GM19351 (cell line): Measurements from ENCODE around the gene PCBD2.
"Not testable (repeated sequence)": the region's sequence is repeated elsewhere in the genome, so short reads cannot be mapped to it uniquely, and the experiment has no call there.

Source experiments
- ATAC-seq: cut with Tn5 transposase; IDR thresholded peaks from one replicate; pipeline ENCODE4 v1.9.1; 2021; ENCODE audit warnings: mild to moderate bottlenecking, moderate library complexity; ENCODE audit not compliant: unreplicated experiment

PCBD2 gene

GRCh38 chr5:134904610-134905245 lies at the start of gene PCBD2:
TSS of gene PCBD2 (plus strand) at chr5:134905131. CDS start at chr5:134905140, 9 bp downstream.
- ATAC-seq: peak; percentile 71

GRCh38 chr5:134856465-134856864 lies 48.5 kb upstream of the PCBD2 start:
- ATAC-seq: not testable (repeated sequence)

GRCh38 chr5:134857401-134857800 lies 47.5 kb upstream of the PCBD2 start:
- no peak for ATAC-seq

GRCh38 chr5:134864707-134865106 lies 40.2 kb upstream of the PCBD2 start:
- no peak for ATAC-seq

- no peak for ATAC-seq
Observed at GRCh38 chr5:134873494-134873893, 31.4 kb upstream of the PCBD2 start.

- ATAC-seq: peak; percentile 77
Observed at GRCh38 chr5:134873987-134874830, 30.7 kb upstream of the PCBD2 start, which contains the start of gene TXNDC15. TSS of gene TXNDC15 (plus strand) at chr5:134874371. CDS start at chr5:134874428, 57 bp downstream.

GRCh38 chr5:134874831-134875655 lies 29.9 kb upstream of the PCBD2 start:
- ATAC-seq: peak; percentile 38

- peak; percentile 47 for ATAC-seq
Observed at GRCh38 chr5:134877159-134877558, 27.8 kb upstream of the PCBD2 start.

- ATAC-seq: no peak
Observed at GRCh38 chr5:134878403-134878802, 26.5 kb upstream of the PCBD2 start.

GRCh38 chr5:134879456-134879855 lies 25.5 kb upstream of the PCBD2 start:
- no peak for ATAC-seq

GRCh38 chr5:134880937-134881336 lies 24.0 kb upstream of the PCBD2 start:
- not testable (repeated sequence) for ATAC-seq

- ATAC-seq: not testable (repeated sequence)
Observed at GRCh38 chr5:134881711-134882110, 23.2 kb upstream of the PCBD2 start.

- no peak for ATAC-seq
Observed at GRCh38 chr5:134887593-134888159, 17.3 kb upstream of the PCBD2 start.

- ATAC-seq: no peak
Observed at GRCh38 chr5:134889335-134889734, 15.6 kb upstream of the PCBD2 start.

GRCh38 chr5:134891473-134891872 lies 13.5 kb upstream of the PCBD2 start:
- ATAC-seq: no peak

- no peak for ATAC-seq
Observed at GRCh38 chr5:134892282-134892681, 12.6 kb upstream of the PCBD2 start.

GRCh38 chr5:134892926-134893325 lies 12.0 kb upstream of the PCBD2 start:
- ATAC-seq: no peak

GRCh38 chr5:134893748-134894505 lies 11.0 kb upstream of the PCBD2 start:
- no peak for ATAC-seq

- ATAC-seq: peak; percentile 36
Observed at GRCh38 chr5:134902071-134902801, 2.7 kb upstream of the PCBD2 start.
